HFF-Myc (cell line): Measurements from ENCODE around the gene FGF5.
A peak's percentile ranks its signal among the peaks of the same experiment; 100 is the strongest.

Experiments used
- DNase-seq: peaks from one replicate; pipeline ENCODE4 v3.0.0-alpha.2; 2011; ENCODE audit warnings: low read depth; ENCODE audit errors: extremely low read depth
- H3K4me3 ChIP-seq: replicated peaks from 2 replicates; pipeline ENCODE4 v1.5.1; 2011; ENCODE audit warnings: low read depth, mild to moderate bottlenecking, control low read depth, low read length
- TF ChIP-seq, protein P1 (sequence below): IDR thresholded peaks from 2 replicates; pipeline ENCODE4 v1.5.1; 2012; ENCODE audit warnings: mild to moderate bottlenecking, low read depth, low read length, control low read depth; ENCODE audit errors: missing control alignments

Gene FGF5

GRCh38 chr4:80268081-80268823 lies 1.8 kb downstream of the FGF5 start:
- no peak for DNase-seq
- peak overlapping the region; percentile 86 for H3K4me3 ChIP-seq
- TF ChIP-seq, protein P1, sequence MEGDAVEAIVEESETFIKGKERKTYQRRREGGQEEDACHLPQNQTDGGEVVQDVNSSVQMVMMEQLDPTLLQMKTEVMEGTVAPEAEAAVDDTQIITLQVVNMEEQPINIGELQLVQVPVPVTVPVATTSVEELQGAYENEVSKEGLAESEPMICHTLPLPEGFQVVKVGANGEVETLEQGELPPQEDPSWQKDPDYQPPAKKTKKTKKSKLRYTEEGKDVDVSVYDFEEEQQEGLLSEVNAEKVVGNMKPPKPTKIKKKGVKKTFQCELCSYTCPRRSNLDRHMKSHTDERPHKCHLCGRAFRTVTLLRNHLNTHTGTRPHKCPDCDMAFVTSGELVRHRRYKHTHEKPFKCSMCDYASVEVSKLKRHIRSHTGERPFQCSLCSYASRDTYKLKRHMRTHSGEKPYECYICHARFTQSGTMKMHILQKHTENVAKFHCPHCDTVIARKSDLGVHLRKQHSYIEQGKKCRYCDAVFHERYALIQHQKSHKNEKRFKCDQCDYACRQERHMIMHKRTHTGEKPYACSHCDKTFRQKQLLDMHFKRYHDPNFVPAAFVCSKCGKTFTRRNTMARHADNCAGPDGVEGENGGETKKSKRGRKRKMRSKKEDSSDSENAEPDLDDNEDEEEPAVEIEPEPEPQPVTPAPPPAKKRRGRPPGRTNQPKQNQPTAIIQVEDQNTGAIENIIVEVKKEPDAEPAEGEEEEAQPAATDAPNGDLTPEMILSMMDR = no peak

- H3K4me3 ChIP-seq = peak overlapping the region; percentile 86
- TF ChIP-seq, protein P1 = no peak
- no peak for DNase-seq
These were observed 2.5 kb downstream of the FGF5 start for GRCh38 chr4:80268936-80269335.

- TF ChIP-seq, protein P1 = no peak
- no peak for DNase-seq
- peak overlapping the region; percentile 86 for H3K4me3 ChIP-seq
These were observed 3.9 kb downstream of the FGF5 start for GRCh38 chr4:80270321-80270720.

- DNase-seq = no peak
- TF ChIP-seq, protein P1 = no peak
- H3K4me3 ChIP-seq = peak overlapping the region; percentile 86
These were observed 4.4 kb downstream of the FGF5 start for GRCh38 chr4:80270868-80271267.

GRCh38 chr4:80271801-80272200 lies 5.3 kb downstream of the FGF5 start:
- no peak for DNase-seq
- TF ChIP-seq, protein P1 = no peak
- peak overlapping the region; percentile 86 for H3K4me3 ChIP-seq

- TF ChIP-seq, protein P1 = no peak
- no peak for DNase-seq
- H3K4me3 ChIP-seq = no peak overlapping the region
These were observed 10.5 kb downstream of the FGF5 start for GRCh38 chr4:80276931-80277330.

- no peak for DNase-seq
- no peak overlapping the region for H3K4me3 ChIP-seq
- TF ChIP-seq, protein P1 = no peak
These were observed 13.3 kb downstream of the FGF5 start for GRCh38 chr4:80279751-80280150.
